Measurements from ENCODE around the gene ADCY5. TPM values are rescaled to one million over a fixed set of nuclear protein-coding genes. Genes with fewer than 3 reads are reported as not detected.

ADCY5 gene
- total RNA-seq, 4 donors from 2014 or later, result 13.3 to 27.4 (median 21.7) TPM

GRCh38 chr3:123307064-123307463 is 141.8 kb downstream of the ADCY5 start:
- Histone ChIP-seq H3K4me1 (no peaks in the 10 kb centered on the region), H3K4me3 (no peak overlapping the region), H3K36me3 (peaks cover 0 to 5% (median 0%) of the 10 kb centered on the region in 3 donors), H3K27ac (no peak overlapping the region), H3K9me3 (peaks cover 0 to 4% (median 0%) of the 10 kb centered on the region in 4 donors), H3K27me3 (no peaks in the 10 kb centered on the region)
- TF ChIP-seq EP300 (IDR thresholded peaks at IDR 0.05), result no peak
- TF ChIP-seq CTCF (IDR thresholded peaks at IDR 0.05), result no peak
- no peak for TF ChIP-seq POLR2A (IDR thresholded peaks at IDR 0.05)
- WGBS, 2 donors, result 87 to 90% methylated on average over 5 of the region's 5 CpGs
- DNase-seq (ENCODE audit: low spot score in 2 of 2), result no peak

DNA sequence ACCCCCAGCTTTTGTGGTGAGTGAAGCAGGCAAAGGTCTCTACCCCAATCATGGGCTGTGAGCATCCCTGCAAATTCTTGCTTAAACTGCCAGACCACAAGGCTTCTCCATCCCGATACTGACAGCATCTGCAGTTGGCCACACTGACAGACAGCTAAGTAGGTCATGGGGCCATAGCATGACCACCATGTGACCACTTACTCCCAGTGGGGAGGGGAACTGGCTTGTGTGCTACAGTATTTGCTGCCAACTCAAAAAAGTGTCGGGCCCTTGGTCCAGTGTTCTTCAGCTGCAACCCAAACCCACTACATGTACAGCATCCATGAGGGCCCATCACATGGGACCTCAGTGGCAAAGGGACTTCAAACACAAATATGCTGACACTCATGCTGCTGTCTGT is 143.7 kb downstream of the ADCY5 start:
- 70 to 100% methylated on average over 2 of the region's 2 CpGs for WGBS, 2 donors
- Histone ChIP-seq H3K4me1 (no peaks in the 10 kb centered on the region), H3K9me3 (peaks cover 0 to 4% (median 0%) of the 10 kb centered on the region in 4 donors), H3K4me3 (no peak overlapping the region), H3K27me3 (no peaks in the 10 kb centered on the region), H3K36me3 (peaks cover 0 to 16% (median 0%) of the 10 kb centered on the region in 3 donors), H3K27ac (no peak overlapping the region)
- TF ChIP-seq CTCF (IDR thresholded peaks at IDR 0.05) (no peak), EP300 (IDR thresholded peaks at IDR 0.05) (no peak), POLR2A (IDR thresholded peaks at IDR 0.05) (no peak)
- no peak for DNase-seq (ENCODE audit: low spot score in 2 of 2)

DNA sequence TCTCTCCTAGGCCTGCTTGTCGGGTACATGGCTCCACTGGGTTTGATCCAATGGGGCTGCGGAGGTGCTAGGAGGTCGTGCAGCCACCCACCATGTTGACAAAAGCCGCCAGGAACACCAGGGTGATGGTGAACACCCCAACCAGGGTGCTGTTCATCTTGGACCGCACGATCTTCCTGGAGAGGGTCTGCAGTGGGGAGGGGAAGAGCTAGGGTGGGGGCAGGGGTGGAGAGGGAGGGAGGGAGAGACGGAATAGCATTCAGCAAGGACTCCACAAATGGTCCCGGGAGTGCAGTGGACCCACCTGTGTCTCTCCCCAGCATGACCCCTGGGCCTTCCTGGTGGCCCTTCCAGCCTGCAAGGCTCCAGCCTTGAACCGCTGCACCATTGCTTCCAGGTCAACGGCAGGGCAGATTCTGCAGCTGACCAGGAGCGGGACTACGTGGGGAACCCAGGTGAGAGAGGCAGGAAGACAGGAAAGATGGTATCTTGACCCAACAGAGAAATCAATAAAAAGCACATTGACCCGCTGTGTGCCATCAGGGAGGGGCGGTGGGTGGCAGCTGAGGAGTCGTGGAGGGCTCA is 144.8 kb downstream of the ADCY5 start:
- Histone ChIP-seq H3K36me3 (peaks cover 0 to 24% (median 0%) of the 10 kb centered on the region in 3 donors), H3K27me3 (no peaks in the 10 kb centered on the region), H3K4me3 (no peak overlapping the region), H3K4me1 (no peaks in the 10 kb centered on the region), H3K27ac (no peak overlapping the region), H3K9me3 (peaks cover 0 to 4% (median 0%) of the 10 kb centered on the region in 4 donors)
- no peak for TF ChIP-seq POLR2A (IDR thresholded peaks at IDR 0.05)
- TF ChIP-seq EP300 (IDR thresholded peaks at IDR 0.05), result no peak
- TF ChIP-seq CTCF (IDR thresholded peaks at IDR 0.05), result no peak
- no peak for DNase-seq (ENCODE audit: low spot score in 2 of 2)
- WGBS, 2 donors, result 87 to 91% methylated on average over 14 to 15 of the region's 15 CpGs

GRCh38 chr3:123302961-123303360 is 145.9 kb downstream of the ADCY5 start:
- H3K4me3 ChIP-seq, result no peak overlapping the region
- 88 to 93% methylated on average over 12 of the region's 14 CpGs for WGBS, 2 donors
- no peak overlapping the region for H3K27ac ChIP-seq
- no peaks in the 10 kb centered on the region for H3K27me3 ChIP-seq
- DNase-seq (ENCODE audit: low spot score in 2 of 2), result no peak
- TF ChIP-seq POLR2A (IDR thresholded peaks at IDR 0.05) (no peak), EP300 (IDR thresholded peaks at IDR 0.05) (no peak), CTCF (IDR thresholded peaks at IDR 0.05) (no peak)
- peaks cover 0 to 24% (median 0%) of the 10 kb centered on the region in 3 donors for H3K36me3 ChIP-seq
- H3K4me1 ChIP-seq, result no peaks in the 10 kb centered on the region
- peaks cover 0 to 4% (median 0%) of the 10 kb centered on the region in 4 donors for H3K9me3 ChIP-seq

DNA sequence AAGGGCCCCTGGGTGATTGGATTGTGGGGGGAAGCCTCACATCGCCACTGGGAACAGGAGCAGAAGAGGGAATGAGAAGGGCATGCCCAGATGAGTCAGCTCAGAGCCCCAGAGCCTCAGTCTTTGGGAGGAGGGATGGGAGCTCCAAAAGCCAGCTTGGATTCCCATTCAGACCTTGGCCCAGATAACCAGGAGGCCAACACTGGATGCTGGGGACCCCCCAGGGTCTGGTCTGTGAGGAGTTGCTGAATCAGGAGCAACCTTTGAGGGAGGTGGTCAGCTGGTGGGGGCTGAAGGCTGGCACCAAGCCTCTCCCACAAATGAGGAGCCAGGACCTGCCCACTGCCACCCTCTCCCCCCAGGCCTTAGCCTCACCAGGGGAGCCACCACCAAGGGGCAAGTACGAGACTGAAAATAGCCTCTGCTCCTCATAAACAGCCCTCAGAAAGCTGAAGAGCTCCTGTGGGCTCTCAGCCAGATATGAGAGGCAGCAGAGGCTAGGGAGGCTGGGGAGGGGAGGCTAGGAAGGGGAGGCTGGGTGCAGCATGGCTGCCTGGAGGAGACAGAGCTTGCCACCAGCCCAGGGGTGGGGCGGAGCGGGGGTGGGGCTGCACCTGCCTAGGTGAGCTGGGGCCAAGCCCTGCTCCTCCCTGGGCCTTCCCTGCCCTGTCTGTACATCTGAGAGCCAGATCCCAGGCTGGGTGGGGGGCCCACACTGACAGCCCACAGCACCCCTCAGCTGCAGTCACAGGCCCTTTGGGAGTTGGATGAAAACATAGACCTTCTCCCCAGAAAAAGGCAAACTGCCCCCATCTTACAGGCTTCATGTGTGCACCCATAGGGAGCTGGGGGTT is 147.3 kb downstream of the ADCY5 start:
- Histone ChIP-seq H3K9me3 (peaks cover 0 to 4% (median 0%) of the 10 kb centered on the region in 4 donors), H3K27me3 (no peaks in the 10 kb centered on the region), H3K4me1 (no peaks in the 10 kb centered on the region), H3K27ac (no peak overlapping the region), H3K4me3 (no peak overlapping the region), H3K36me3 (peaks cover 0 to 24% (median 0%) of the 10 kb centered on the region in 3 donors)
- TF ChIP-seq POLR2A (IDR thresholded peaks at IDR 0.05) (no peak), CTCF (IDR thresholded peaks at IDR 0.05) (no peak), EP300 (IDR thresholded peaks at IDR 0.05) (no peak)
- 52 to 53% methylated on average over 2 to 3 of the region's 4 CpGs for WGBS, 2 donors
- no peak for DNase-seq (ENCODE audit: low spot score in 2 of 2)
